ENCODE measurements around the gene TMEM117.
"Not testable (repeated sequence)": the region's sequence is repeated elsewhere in the genome, so short reads cannot be mapped to it uniquely, and the experiment has no call there.

TMEM117 gene

DNA sequence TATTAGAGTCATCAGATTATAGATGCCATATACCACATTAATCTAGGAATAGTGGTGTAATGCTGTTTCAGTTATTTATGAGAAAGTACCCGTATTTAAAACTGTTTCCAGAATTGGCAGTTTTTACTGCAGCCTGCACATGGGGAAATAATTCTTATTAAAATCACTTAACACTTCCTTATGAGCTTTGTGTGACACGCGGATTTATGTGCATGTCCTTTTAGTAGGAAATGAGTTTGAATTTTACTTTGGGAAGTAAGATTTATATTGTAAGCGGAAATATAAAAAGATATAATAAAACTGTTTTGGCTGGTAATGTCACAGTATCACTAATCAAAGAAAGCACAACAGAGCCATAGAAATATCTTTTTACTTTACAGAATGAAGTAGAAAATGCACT is 132.9 kb downstream of the TMEM117 start:
- no peak for DNase-seq

- DNase-seq, result no peak
Measured at GRCh38 chr12:43969882-43970281, 134.0 kb downstream of the TMEM117 start.

- DNase-seq, result no peak
Measured at GRCh38 chr12:43973385-43973784, 137.5 kb downstream of the TMEM117 start.

GRCh38 chr12:43973993-43974392 is 138.1 kb downstream of the TMEM117 start:
- no peak for DNase-seq

DNA sequence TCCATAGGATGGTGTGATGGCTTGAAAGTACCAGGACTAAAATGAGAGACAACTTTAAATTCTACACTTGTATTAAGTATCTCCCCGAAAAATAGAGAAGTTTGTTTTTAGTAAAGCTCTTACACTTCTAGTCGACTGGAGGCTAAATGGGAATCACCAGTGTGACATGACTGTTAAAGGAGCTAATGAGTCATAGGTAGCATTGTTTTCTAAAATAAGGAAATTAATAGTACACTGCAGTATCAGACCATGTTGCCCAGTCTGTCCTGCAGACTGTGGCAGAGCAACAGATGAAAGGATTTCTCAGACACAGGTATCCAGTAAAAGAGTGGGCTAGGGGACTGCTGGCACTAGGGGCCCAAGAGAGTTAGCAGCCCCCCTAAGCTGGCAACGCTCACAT is 140.1 kb downstream of the TMEM117 start:
- no peak for DNase-seq

- no peak for DNase-seq
Measured at GRCh38 chr12:43978556-43978955, 142.7 kb downstream of the TMEM117 start.

DNA sequence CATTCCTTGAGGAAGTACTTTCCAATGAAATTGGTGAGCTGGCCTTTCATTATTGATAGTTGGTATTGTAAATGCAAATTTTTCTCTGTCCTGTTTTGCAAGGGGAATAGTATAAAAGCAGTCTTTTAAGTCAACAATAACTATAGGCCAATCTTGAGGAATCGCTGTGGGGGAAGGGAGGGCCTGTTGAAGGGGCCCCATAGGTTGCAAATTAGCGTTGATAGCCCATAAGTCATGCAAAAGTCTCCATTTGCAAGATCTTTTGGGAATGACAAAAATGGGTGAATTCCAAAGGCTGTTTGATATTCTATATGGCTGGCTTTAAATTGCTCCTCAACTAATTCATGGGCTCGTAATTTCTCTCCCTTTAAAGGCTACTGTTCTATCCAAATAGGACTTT is 143.6 kb downstream of the TMEM117 start:
- no peak for DNase-seq

DNA sequence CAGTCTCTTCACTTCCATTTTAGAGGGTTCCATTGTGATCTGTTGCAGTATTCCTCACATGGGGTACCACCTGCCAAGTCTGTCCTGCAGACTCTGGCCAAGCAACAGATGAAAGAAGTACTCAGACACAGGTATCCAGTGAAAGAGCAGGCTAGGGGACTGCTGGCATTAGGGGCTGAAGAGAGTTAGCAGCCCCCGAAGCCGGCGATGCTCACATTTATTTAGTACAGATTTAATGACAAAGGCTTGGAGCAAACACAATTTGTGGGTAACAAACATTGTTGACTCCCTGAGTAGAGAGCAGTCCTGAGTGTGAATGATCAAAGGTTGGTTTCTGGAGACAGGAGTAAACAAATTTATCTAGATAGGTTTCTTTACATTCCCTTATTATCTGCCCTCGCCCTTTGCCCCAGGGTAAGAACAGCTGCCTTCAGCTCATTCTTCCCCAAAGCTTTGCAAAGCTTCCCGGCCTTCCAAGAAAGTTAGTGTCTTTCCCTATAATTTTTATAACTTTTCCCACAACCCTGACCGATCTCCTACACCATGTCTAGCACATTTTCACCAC is 144.8 kb downstream of the TMEM117 start:
- DNase-seq, result no peak

DNA sequence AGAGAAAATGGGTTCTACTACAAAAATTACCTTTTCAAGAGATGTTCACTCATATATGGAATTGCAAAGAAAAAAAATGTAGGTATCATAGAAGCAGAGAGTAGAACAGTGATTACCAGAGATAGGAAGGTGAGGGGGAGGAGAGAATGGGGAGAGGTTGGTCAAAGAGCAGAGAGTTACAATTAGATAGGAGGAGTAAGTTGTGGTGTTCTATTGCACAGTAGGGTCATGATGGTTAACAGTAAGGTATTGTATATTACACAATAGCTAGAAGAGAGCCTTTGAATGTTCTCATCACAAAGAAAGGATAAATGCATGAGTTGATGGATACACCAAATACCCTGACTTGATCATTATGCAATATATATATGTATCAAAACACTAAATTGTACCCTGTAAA is 145.8 kb downstream of the TMEM117 start:
- DNase-seq, result no peak

GRCh38 chr12:43982544-43982943 is 146.7 kb downstream of the TMEM117 start:
- DNase-seq, result no peak

- DNase-seq, result no peak
Measured at GRCh38 chr12:43988838-43989560, 153.1 kb downstream of the TMEM117 start.

DNA sequence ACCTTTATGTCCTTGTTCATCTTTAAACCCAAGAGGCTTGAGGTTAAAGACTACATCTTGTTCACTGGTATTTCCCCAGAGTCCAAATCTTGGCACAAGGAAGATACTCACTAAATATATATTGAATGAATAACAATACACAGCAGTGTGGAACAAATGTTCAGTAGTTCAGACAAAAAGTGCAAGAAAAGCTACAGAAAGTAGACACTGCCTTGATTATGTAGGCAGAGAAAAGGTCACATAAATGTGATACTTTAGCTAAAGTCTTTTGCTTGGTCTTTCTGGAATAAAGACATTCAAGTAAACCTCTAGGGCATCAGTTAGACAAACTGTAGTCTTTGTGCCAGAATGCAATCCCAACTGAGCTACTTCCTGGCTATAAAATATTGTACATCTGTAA is 157.0 kb downstream of the TMEM117 start:
- DNase-seq, result no peak

- no peak for DNase-seq
Measured at GRCh38 chr12:44000309-44000952, 164.6 kb downstream of the TMEM117 start.

DNA sequence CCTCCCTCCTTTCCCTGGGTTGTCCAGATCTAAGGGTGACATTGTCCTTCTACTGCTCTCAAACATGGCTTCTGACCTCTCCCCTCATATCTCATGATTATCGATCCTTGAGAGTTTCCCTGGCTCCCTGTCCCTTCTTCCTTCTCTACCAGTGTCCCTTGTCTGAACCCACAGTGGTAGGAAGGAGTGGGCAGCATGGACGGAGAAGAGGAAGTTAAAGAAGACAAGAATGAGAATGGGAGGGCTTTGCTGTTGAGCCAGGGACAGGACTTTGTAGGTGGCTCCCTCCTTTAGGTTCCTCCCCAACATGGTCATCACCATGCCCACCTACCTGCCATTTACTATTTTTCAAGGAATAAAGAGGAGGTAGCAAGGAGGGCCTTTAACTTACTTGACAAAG is 166.7 kb downstream of the TMEM117 start:
- no peak for DNase-seq

DNA sequence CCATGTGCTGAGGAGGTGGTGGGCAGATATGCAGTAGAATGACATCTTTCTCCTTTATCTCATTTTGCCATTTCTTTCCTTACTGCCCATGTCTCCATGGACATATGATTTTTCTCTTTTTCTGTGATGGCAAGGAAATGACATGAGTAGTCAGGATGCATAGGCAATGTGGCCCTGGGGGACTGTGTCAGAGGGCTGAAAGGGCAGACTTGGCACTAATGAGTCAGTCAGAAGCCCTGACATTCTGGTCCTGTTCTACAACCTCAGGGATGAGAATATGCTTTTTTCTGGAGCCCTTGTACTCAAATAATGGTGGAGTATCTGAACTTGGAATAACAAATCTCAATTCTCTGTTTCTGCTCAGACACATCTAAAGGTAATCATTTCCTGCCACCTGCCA is 167.8 kb downstream of the TMEM117 start:
- no peak for DNase-seq

DNA sequence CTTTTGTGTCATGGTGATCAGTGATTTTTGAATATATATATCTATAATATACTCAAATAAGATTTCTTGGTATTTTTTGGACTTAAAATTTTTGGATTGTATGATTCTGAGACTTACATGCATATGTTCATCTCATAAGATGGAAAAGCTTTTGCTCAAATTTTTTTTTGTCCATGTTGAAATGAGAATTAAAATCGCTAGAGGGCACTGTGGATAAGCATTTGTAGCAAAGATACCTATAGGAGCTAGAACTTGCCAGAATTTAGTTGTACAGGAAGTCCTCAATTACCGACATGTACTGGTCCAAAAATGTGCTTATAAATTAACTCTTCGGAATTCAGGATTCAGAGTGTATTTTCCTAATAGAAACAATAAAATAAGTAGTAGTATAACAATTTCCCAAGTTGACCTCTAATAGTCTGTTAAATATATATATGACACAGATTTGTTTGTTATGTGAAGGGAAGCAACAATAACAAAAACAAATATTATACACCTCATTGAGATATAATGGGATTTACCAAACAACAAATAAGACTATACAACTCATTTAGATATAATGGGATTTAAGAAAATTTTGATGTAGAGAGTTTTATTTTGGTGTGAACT is 179.6 kb downstream of the TMEM117 start:
- no peak for DNase-seq

- DNase-seq, result no peak
Measured at GRCh38 chr12:44017216-44017615, 181.3 kb downstream of the TMEM117 start.

GRCh38 chr12:44019118-44019517 is 183.2 kb downstream of the TMEM117 start:
- no peak for DNase-seq

- DNase-seq, result no peak
Measured at GRCh38 chr12:44020555-44020954, 184.7 kb downstream of the TMEM117 start.

GRCh38 chr12:44021471-44021971 is 185.6 kb downstream of the TMEM117 start:
- DNase-seq, result no peak

GRCh38 chr12:44025499-44025898 is 189.6 kb downstream of the TMEM117 start:
- no peak for DNase-seq

GRCh38 chr12:44026046-44026445 is 190.2 kb downstream of the TMEM117 start:
- DNase-seq, result no peak

DNA sequence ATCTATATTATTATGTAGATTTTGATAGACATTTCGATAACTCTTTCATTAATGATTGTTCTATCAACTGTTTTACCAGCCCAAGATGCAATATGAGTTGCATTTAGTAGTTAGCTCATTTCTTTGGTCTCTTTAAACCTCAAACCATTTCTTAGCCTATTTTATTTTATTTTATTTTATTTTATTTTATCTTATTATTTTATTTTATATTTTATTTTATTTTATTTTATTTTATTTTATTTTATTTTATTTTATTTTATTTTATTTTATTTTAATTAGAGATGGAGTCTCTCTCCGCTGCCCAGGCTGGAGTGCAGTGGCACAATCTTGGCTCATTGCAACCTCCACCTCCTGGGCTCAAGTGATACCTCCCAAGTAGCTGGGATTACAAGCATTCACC is 191.0 kb downstream of the TMEM117 start:
- DNase-seq, result not testable (repeated sequence)

GRCh38 chr12:44029194-44029593 is 193.3 kb downstream of the TMEM117 start:
- DNase-seq, result no peak

Data from activated T-cell treated with anti-CD3 and anti-CD28 coated beads for 4 hours (primary cell).